HepG2 (cell line): ENCODE measurements around the gene HYPK. TPM values are rescaled to one million over a fixed set of nuclear protein-coding genes. Genes with fewer than 3 reads are reported as not detected.

Experiments
- ARNT2 ChIP-seq: sonication (generic); formaldehyde crosslinking; IDR thresholded peaks from 2 replicates; pipeline ENCODE4 v1.8.0; 2022; ENCODE audit warnings: mild to moderate bottlenecking, low read depth, missing genetic modification reagents, moderate library complexity
- CAMTA2 ChIP-seq: sonication (generic); formaldehyde crosslinking; IDR thresholded peaks from 2 replicates; pipeline ENCODE4 v1.4.0; 2020; ENCODE audit warnings: mild to moderate bottlenecking, missing genetic modification reagents, borderline replicate concordance
- CREB1 ChIP-seq, 2 experiments: fragments of 450-650 bp in 1 of 2; IDR thresholded peaks; 2 replicates each; pipeline ENCODE4 v1.6.1; 2016 to 2017; ENCODE audit warnings: control low read depth in 1 of 2, mild to moderate bottlenecking in 1 of 2, missing compliant biosample characterization in 1 of 2, missing genetic modification characterization in 1 of 2
- GTF2F1 ChIP-seq: fragments of 150-350 bp; IDR thresholded peaks from 2 replicates; pipeline ENCODE4 v1.6.1; 2014; ENCODE audit warnings: low read length
- JARID2 ChIP-seq: sonication (generic); formaldehyde crosslinking; IDR thresholded peaks from 2 replicates; pipeline ENCODE4 v1.8.1; 2023; ENCODE audit warnings: missing genetic modification reagents, inconsistent platforms; ENCODE audit not compliant: insufficient replicate concordance
- KDM2A ChIP-seq: sonication (generic); formaldehyde crosslinking; IDR thresholded peaks from 2 replicates; pipeline ENCODE4 v1.4.0; 2020; ENCODE audit warnings: low read depth, missing genetic modification reagents, borderline replicate concordance
- LBX2 ChIP-seq: sonication (generic); formaldehyde crosslinking; IDR thresholded peaks from 2 replicates; pipeline ENCODE4 v1.5.0; 2020; ENCODE audit warnings: missing genetic modification reagents, mild to moderate bottlenecking, borderline replicate concordance
- MAF1 ChIP-seq: sonication (generic); formaldehyde crosslinking; IDR thresholded peaks from 2 replicates; pipeline ENCODE4 v1.5.0; 2020; ENCODE audit warnings: missing genetic modification reagents, borderline replicate concordance
- MEF2D ChIP-seq: sonication (generic); formaldehyde crosslinking; IDR thresholded peaks from 2 replicates; pipeline ENCODE4 v1.5.1; 2020; ENCODE audit warnings: mild to moderate bottlenecking, missing genetic modification reagents
- NBN ChIP-seq: fragments of 450-650 bp; conservative IDR thresholded peaks from 2 replicates; pipeline ENCODE4 v1.6.1; 2017
- NCOA5 ChIP-seq: sonication (generic); formaldehyde crosslinking; IDR thresholded peaks from 2 replicates; pipeline ENCODE4 v1.4.0; 2020; ENCODE audit warnings: missing genetic modification reagents
- NFAT5 ChIP-seq: sonication (generic); formaldehyde crosslinking; IDR thresholded peaks from 2 replicates; pipeline ENCODE4 v1.4.0; 2020; ENCODE audit warnings: missing genetic modification reagents
- NFYC ChIP-seq: IDR thresholded peaks from 2 replicates; pipeline ENCODE4 v1.6.1; 2016; ENCODE audit warnings: missing genetic modification reagents, missing compliant biosample characterization
- SMYD3 ChIP-seq: sonication (generic); formaldehyde crosslinking; IDR thresholded peaks from 2 replicates; pipeline ENCODE4 v1.8.1; 2023; ENCODE audit warnings: mild to moderate bottlenecking, missing genetic modification reagents
- SOX13 ChIP-seq, 3 experiments: fragments of 450-650 bp in 1 of 3; sonication (generic) in 1 of 3; formaldehyde crosslinking in 1 of 3; IDR thresholded peaks in 2 of 3; conservative IDR thresholded peaks in 1 of 3; 2 replicates each; pipeline versions ENCODE4 v1.5.0 to v1.6.1; 2016 to 2020; ENCODE audit warnings: antibody characterized with exemption in 1 of 3, mild to moderate bottlenecking in 1 of 3, missing compliant biosample characterization in 1 of 3, missing genetic modification reagents in 1 of 3, moderate library complexity in 1 of 3
- TEAD3 ChIP-seq: optimal IDR thresholded peaks from 2 replicates; pipeline ENCODE3; 2016; ENCODE audit warnings: borderline replicate concordance
- TERF1 ChIP-seq: sonication (generic); formaldehyde crosslinking; IDR thresholded peaks from 2 replicates; pipeline ENCODE4 v1.8.0; 2022; ENCODE audit warnings: mild to moderate bottlenecking, missing genetic modification reagents, moderate library complexity
- ZBTB42 ChIP-seq: sonication (generic); formaldehyde crosslinking; IDR thresholded peaks from 2 replicates; pipeline ENCODE4 v1.5.0; 2020; ENCODE audit warnings: mild to moderate bottlenecking, missing genetic modification reagents
- ZFP82 ChIP-seq: sonication (generic); formaldehyde crosslinking; IDR thresholded peaks from 2 replicates; pipeline ENCODE4 v1.5.1; 2020; ENCODE audit warnings: mild to moderate bottlenecking, missing genetic modification reagents, borderline replicate concordance
- ZIK1 ChIP-seq: sonication (generic); formaldehyde crosslinking; IDR thresholded peaks from 2 replicates; pipeline ENCODE4 v1.5.0; 2020; ENCODE audit warnings: mild to moderate bottlenecking, low read depth, missing genetic modification reagents, borderline replicate concordance
- ZNF615 ChIP-seq: sonication (generic); formaldehyde crosslinking; IDR thresholded peaks from 2 replicates; pipeline ENCODE4 v1.5.0; 2020; ENCODE audit warnings: mild to moderate bottlenecking, missing genetic modification reagents, borderline replicate concordance
- ZSCAN9 ChIP-seq: IDR thresholded peaks from 2 replicates; pipeline ENCODE4 v1.6.1; 2016; ENCODE audit warnings: borderline replicate concordance
- polyA plus RNA-seq, 8 experiments: library from polyadenylated mRNA; depleted of rRNA in 3 of 8; stranded (reverse) in 7 of 8; unstranded in 1 of 8; fragments of >200 nt; fragmentation: Illumina TruSeq in 4 of 8; extraction: Trizol in 4 of 8; gene quantifications; 2 replicates each; pipeline versions ENCODE4 v1.2.1 to v1.2.3, GENCODE V29; 2011 to 2016; ENCODE audit warnings: low read depth in 4 of 8, missing spikeins in 1 of 8, mixed read lengths in 1 of 8; ENCODE audit not compliant: insufficient read depth in 1 of 8
- total RNA-seq, 5 experiments: library from RNA; depleted of rRNA; stranded (reverse); fragments of >200 nt; fragmentation: Illumina TruSeq; extraction: Trizol; gene quantifications; 2 replicates each; pipeline ENCODE4 v1.2.3, GENCODE V29; 2016; ENCODE audit warnings: low read depth in 1 of 5

The HYPK gene
- total and polyA plus RNA-seq, 2 of the 13 experiments (the other 11 are each of a cell fraction or from before 2014, with no cell fraction given) = 13.5 to 16.5 TPM

- TF ChIP-seq NFAT5 (CRISPR knock-in tag) (no peak; the same call in 1 of the 2 replicates), ZIK1 (CRISPR knock-in tag) (peak; percentile 66; the same call in 1 of the 2 replicates), TERF1 (no peak), CREB1 (IDR thresholded peaks at IDR 0.05) (peak; percentile 82), CREB1 (CRISPR knock-in tag; IDR thresholded peaks at IDR 0.05) (peak; percentile 84), MEF2D (CRISPR knock-in tag) (0 out of 2 replicates have a peak, but pooled peaks have one; percentile 32), CAMTA2 (CRISPR knock-in tag) (peak; percentile 66; the same call in 1 of the 2 replicates), SMYD3 (0 out of 2 replicates have a peak, but pooled peaks have one; percentile 46), KDM2A (peak; percentile 79), SOX13 (IDR thresholded peaks at IDR 0.05) (no peak), SOX13 (CRISPR knock-in tag; conservative IDR thresholded peaks at IDR 0.05 in 1 of 2, IDR thresholded peaks at IDR 0.05 in 1 of 2) (no peak), ZBTB42 (CRISPR knock-in tag) (no peak), ZNF615 (CRISPR knock-in tag) (no peak), JARID2 (CRISPR knock-in tag) (no peak), MAF1 (CRISPR knock-in tag) (no peak), TEAD3 (peak; percentile 3), ZSCAN9 (CRISPR knock-in tag) (no peak), NCOA5 (CRISPR knock-in tag) (no peak), ARNT2 (CRISPR knock-in tag) (peak; percentile 80), NFYC (CRISPR knock-in tag) (peak; percentile 83), ZFP82 (peak; percentile 55; the same call in 1 of the 2 replicates), LBX2 (CRISPR knock-in tag) (peak; percentile 37; the same call in 1 of the 2 replicates), NBN (no peak), GTF2F1 (0 out of 2 replicates have a peak, but pooled peaks have one; percentile 25)
These were observed 8.2 kb upstream of the HYPK start, which contains the start of gene SERF2 (continued) for GRCh38 chr15:43791993-43792760.
